ENCODE measurements around the gene HUNK.

- TF ChIP-seq CTCF (IDR thresholded peaks at IDR 0.05; ENCODE audit: insufficient read depth, low read depth, low read length), result no peak
- TF ChIP-seq EZH2 (IDR thresholded peaks at IDR 0.05; ENCODE audit: insufficient read depth, low read length), result no peak
Observed at GRCh38 chr21:31902438-31902837, 29.6 kb downstream of the HUNK start.

Data from astrocyte (in vitro differentiated cells and primary cell).